ACC112 (cell line): ENCODE results near the gene LRFN2.

ENCODE experiments used
- H2AFZ ChIP-seq: fragments of 200-600 bp; sonication (generic); one replicate; pipeline ENCODE4 v1.6.0; 2017; ENCODE audit warnings: antibody characterized with exemption, low read length; ENCODE audit not compliant: unreplicated experiment
- H3K27ac ChIP-seq: fragments of 200-600 bp; sonication (generic); 2 replicates; pipeline ENCODE4 v1.5.1; 2014; ENCODE audit warnings: low read depth, mild to moderate bottlenecking, antibody characterized with exemption, low read length, moderate library complexity
- H3K27me3 ChIP-seq: fragments of 200-600 bp; sonication (generic); 2 replicates; pipeline ENCODE4 v1.6.1; 2014; ENCODE audit warnings: mild to moderate bottlenecking, antibody characterized with exemption, low read length, moderate library complexity, mixed read lengths; ENCODE audit not compliant: insufficient read depth
- H3K36me3 ChIP-seq: fragments of 200-600 bp; sonication (generic); 2 replicates; pipeline ENCODE4 v1.6.1; 2016; ENCODE audit warnings: mild to moderate bottlenecking, antibody characterized with exemption, low read length, moderate library complexity, mixed read lengths; ENCODE audit not compliant: insufficient read depth
- H3K4me1 ChIP-seq: fragments of 200-600 bp; sonication (generic); one replicate; pipeline ENCODE4 v1.6.1; 2016; ENCODE audit warnings: low read length, mixed read lengths; ENCODE audit not compliant: insufficient read depth, unreplicated experiment, control insufficient read depth
- H3K4me3 ChIP-seq: fragments of 200-600 bp; sonication (generic); 2 replicates; pipeline ENCODE4 v1.5.1; 2014; ENCODE audit warnings: mild to moderate bottlenecking, low read depth, low read length
- H3K79me2 ChIP-seq: fragments of 200-600 bp; sonication (generic); one replicate; pipeline ENCODE4 v1.6.0; 2016; ENCODE audit warnings: low read length; ENCODE audit not compliant: control insufficient read depth, unreplicated experiment, insufficient read depth

Gene LRFN2

GRCh38 chr6:40535110-40535818 lies 51.9 kb downstream of the LRFN2 start:
- H3K4me1 ChIP-seq: no peaks in the 10 kb centered on the region
- no peak overlapping the region for H2AFZ ChIP-seq
- no peaks in the 10 kb centered on the region for H3K27me3 ChIP-seq
- no peak overlapping the region for H3K4me3 ChIP-seq
- H3K27ac ChIP-seq: no peak overlapping the region
- H3K36me3 ChIP-seq: no peaks in the 10 kb centered on the region
- H3K79me2 ChIP-seq: no peaks in the 10 kb centered on the region

GRCh38 chr6:40532349-40533000 lies 54.7 kb downstream of the LRFN2 start:
- H3K4me1 ChIP-seq: no peaks in the 10 kb centered on the region
- no peak overlapping the region for H3K4me3 ChIP-seq
- no peak overlapping the region for H2AFZ ChIP-seq
- no peaks in the 10 kb centered on the region for H3K27me3 ChIP-seq
- no peaks in the 10 kb centered on the region for H3K36me3 ChIP-seq
- H3K79me2 ChIP-seq: no peaks in the 10 kb centered on the region
- H3K27ac ChIP-seq: no peak overlapping the region

- H3K4me1 ChIP-seq: no peaks in the 10 kb centered on the region
- H3K36me3 ChIP-seq: no peaks in the 10 kb centered on the region
- H3K27ac ChIP-seq: no peak overlapping the region
- H3K4me3 ChIP-seq: no peak overlapping the region
- no peaks in the 10 kb centered on the region for H3K27me3 ChIP-seq
- H3K79me2 ChIP-seq: no peaks in the 10 kb centered on the region
- H2AFZ ChIP-seq: no peak overlapping the region
Measured at GRCh38 chr6:40529919-40530318, 57.2 kb downstream of the LRFN2 start.

GRCh38 chr6:40529040-40529439 lies 58.1 kb downstream of the LRFN2 start:
- no peak overlapping the region for H3K4me3 ChIP-seq
- no peaks in the 10 kb centered on the region for H3K79me2 ChIP-seq
- H3K4me1 ChIP-seq: no peaks in the 10 kb centered on the region
- no peaks in the 10 kb centered on the region for H3K36me3 ChIP-seq
- H3K27me3 ChIP-seq: no peaks in the 10 kb centered on the region
- no peak overlapping the region for H3K27ac ChIP-seq
- H2AFZ ChIP-seq: no peak overlapping the region

- no peaks in the 10 kb centered on the region for H3K79me2 ChIP-seq
- H3K4me3 ChIP-seq: no peak overlapping the region
- no peak overlapping the region for H3K27ac ChIP-seq
- no peaks in the 10 kb centered on the region for H3K4me1 ChIP-seq
- no peaks in the 10 kb centered on the region for H3K36me3 ChIP-seq
- H3K27me3 ChIP-seq: no peaks in the 10 kb centered on the region
- H2AFZ ChIP-seq: no peak overlapping the region
Measured at GRCh38 chr6:40528051-40528450, 59.1 kb downstream of the LRFN2 start.

GRCh38 chr6:40526036-40526435 lies 61.1 kb downstream of the LRFN2 start:
- H2AFZ ChIP-seq: no peak overlapping the region
- no peaks in the 10 kb centered on the region for H3K79me2 ChIP-seq
- no peak overlapping the region for H3K27ac ChIP-seq
- no peaks in the 10 kb centered on the region for H3K36me3 ChIP-seq
- H3K4me3 ChIP-seq: no peak overlapping the region
- no peaks in the 10 kb centered on the region for H3K27me3 ChIP-seq
- H3K4me1 ChIP-seq: no peaks in the 10 kb centered on the region

- no peaks in the 10 kb centered on the region for H3K79me2 ChIP-seq
- H3K27me3 ChIP-seq: no peaks in the 10 kb centered on the region
- no peaks in the 10 kb centered on the region for H3K4me1 ChIP-seq
- no peak overlapping the region for H3K4me3 ChIP-seq
- H2AFZ ChIP-seq: no peak overlapping the region
- H3K27ac ChIP-seq: no peak overlapping the region
- no peaks in the 10 kb centered on the region for H3K36me3 ChIP-seq
Measured at GRCh38 chr6:40524797-40525585, 62.2 kb downstream of the LRFN2 start.

- no peak overlapping the region for H3K4me3 ChIP-seq
- H3K79me2 ChIP-seq: no peaks in the 10 kb centered on the region
- H3K27ac ChIP-seq: no peak overlapping the region
- H3K4me1 ChIP-seq: no peaks in the 10 kb centered on the region
- H2AFZ ChIP-seq: no peak overlapping the region
- H3K27me3 ChIP-seq: no peaks in the 10 kb centered on the region
- H3K36me3 ChIP-seq: no peaks in the 10 kb centered on the region
Measured at GRCh38 chr6:40523505-40524172, 63.5 kb downstream of the LRFN2 start.

- H3K4me1 ChIP-seq: no peaks in the 10 kb centered on the region
- no peak overlapping the region for H2AFZ ChIP-seq
- H3K36me3 ChIP-seq: no peaks in the 10 kb centered on the region
- H3K79me2 ChIP-seq: no peaks in the 10 kb centered on the region
- no peak overlapping the region for H3K4me3 ChIP-seq
- no peaks in the 10 kb centered on the region for H3K27me3 ChIP-seq
- H3K27ac ChIP-seq: no peak overlapping the region
Measured at GRCh38 chr6:40521496-40521895, 65.7 kb downstream of the LRFN2 start.

- Histone ChIP-seq H3K27me3 (no peaks in the 10 kb centered on the region), H3K4me3 (no peak overlapping the region), H2AFZ (no peak overlapping the region), H3K4me1 (no peaks in the 10 kb centered on the region), H3K36me3 (no peaks in the 10 kb centered on the region), H3K79me2 (no peaks in the 10 kb centered on the region), H3K27ac (no peak overlapping the region)
Measured at GRCh38 chr6:40520678-40521077, 66.5 kb downstream of the LRFN2 start.
